ENCODE measurements around the gene RNF222.

- TF ChIP-seq MAZ (IDR thresholded peaks at IDR 0.05; ENCODE audit: borderline replicate concordance, low read depth, low read length) (no peak), RAD21 (IDR thresholded peaks at IDR 0.05; ENCODE audit: low read length) (no peak)
Measured at GRCh38 chr17:8345951-8346665, 51.5 kb downstream of the RNF222 start.

Measured in IMR-90 (cell line).